Activated CD4-positive, alpha-beta memory T cell treated with anti-CD3 and anti-CD28 coated beads, Interleukin-2, amount 10 ng/mL, durations not matched to agents 7 days and 5 days (primary cell): ENCODE results near the gene WDR1. TPM values are rescaled to one million over a fixed set of nuclear protein-coding genes. Genes with fewer than 3 reads are reported as not detected.

Source experiments
- CTCF ChIA-PET: fragments of 350-600 bp; sonication (Branson Sonifier 250); formaldehyde crosslinking; loops from one replicate; lab custom pipeline; 2021; ENCODE audit warnings: antibody characterized with exemption, inconsistent platforms; lab: Charles Lee
- POLR2A ChIA-PET: fragments of 350-600 bp; sonication (Branson Sonifier 250); formaldehyde crosslinking; loops from one replicate; lab custom pipeline; 2021; ENCODE audit warnings: antibody characterized with exemption; lab: Charles Lee
- DNase-seq: peaks from one replicate; pipeline ENCODE4 v3.0.0-alpha.2; 2020
- H3K27ac Mint-ChIP-seq: one replicate; pipeline ENCODE4 v1.8.0; 2021; ENCODE audit warnings: mild to moderate bottlenecking, mixed read lengths
- H3K27me3 Mint-ChIP-seq: one replicate; pipeline ENCODE4 v1.8.0; 2021; ENCODE audit warnings: mixed read lengths
- H3K36me3 Mint-ChIP-seq: one replicate; pipeline ENCODE4 v1.8.0; 2021; ENCODE audit warnings: low read depth, mixed read lengths
- H3K4me1 Mint-ChIP-seq: one replicate; pipeline ENCODE4 v1.8.0; 2021; ENCODE audit warnings: mixed read lengths
- H3K4me3 Mint-ChIP-seq: one replicate; pipeline ENCODE4 v1.8.0; 2021; ENCODE audit warnings: mild to moderate bottlenecking, mixed read lengths
- H3K9me3 Mint-ChIP-seq: one replicate; pipeline ENCODE4 v1.8.0; 2021; ENCODE audit warnings: mixed read lengths
- total RNA-seq, 2 experiments: library from RNA; stranded (reverse); gene quantifications; one replicate each; pipeline ENCODE4 v1.2.3, GENCODE V29; 2021

WDR1 gene
- total RNA-seq, 2 experiments from 2014 or later, result 463 to 465 TPM

GRCh38 chr4:10078481-10079233, 37.9 kb downstream of the WDR1 start:
- H3K9me3 Mint-ChIP-seq, result no peaks in the 10 kb centered on the region
- ChIA-PET CTCF (interaction anchor here (1.0 kb wide), 1 partner anchor 11 kb away, joined by 3 read pairs; no protein-coding TSS in a partner anchor), POLR2A (interaction anchor here (0.6 to 1.0 kb wide), 3 partner anchors 11 to 37 kb away, joined by 3 to 4 read pairs (median 3); no protein-coding TSS in a partner anchor)
- peaks cover 86% of the 10 kb centered on the region for H3K36me3 Mint-ChIP-seq
- no peaks in the 10 kb centered on the region for H3K4me1 Mint-ChIP-seq
- no peak overlapping the region for H3K27ac Mint-ChIP-seq
- no peak for DNase-seq
- H3K4me3 Mint-ChIP-seq, result no peak overlapping the region
- H3K27me3 Mint-ChIP-seq, result no peaks in the 10 kb centered on the region

GRCh38 chr4:10077483-10078335, 38.9 kb downstream of the WDR1 start:
- no peak overlapping the region for H3K27ac Mint-ChIP-seq
- DNase-seq, result no peak
- H3K9me3 Mint-ChIP-seq, result no peaks in the 10 kb centered on the region
- peaks cover 84% of the 10 kb centered on the region for H3K36me3 Mint-ChIP-seq
- H3K4me1 Mint-ChIP-seq, result no peaks in the 10 kb centered on the region
- no peak overlapping the region for H3K4me3 Mint-ChIP-seq
- ChIA-PET POLR2A (interaction anchor here (0.6 to 1.0 kb wide), 4 partner anchors 9 to 38 kb away, joined by 3 to 4 read pairs (median 3); no protein-coding TSS in a partner anchor), CTCF (interaction anchor here (1.0 kb wide), 1 partner anchor 12 kb away, joined by 3 read pairs; no protein-coding TSS in a partner anchor)
- no peaks in the 10 kb centered on the region for H3K27me3 Mint-ChIP-seq

DNA sequence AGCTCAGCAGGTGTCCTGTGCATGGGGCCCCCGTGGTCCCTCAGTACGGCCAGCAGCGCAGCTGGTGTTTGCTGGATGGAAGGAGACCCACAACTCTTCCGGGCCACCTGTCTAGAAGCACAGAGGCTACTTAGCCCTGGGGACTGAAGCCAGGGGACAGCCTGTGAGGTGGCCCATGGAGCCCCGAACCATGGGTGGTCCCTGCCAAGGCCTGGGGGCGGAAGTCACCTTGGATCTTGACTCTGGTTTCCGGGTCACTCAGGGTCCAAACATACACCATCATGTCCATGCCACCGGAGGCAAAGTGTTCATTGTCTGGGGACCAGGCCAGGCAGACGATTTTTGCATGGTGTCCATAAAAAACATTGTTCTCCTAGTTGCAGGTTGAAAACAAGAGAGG, 39.5 kb downstream of the WDR1 start:
- Mint-ChIP-seq H3K4me1 (no peaks in the 10 kb centered on the region), H3K9me3 (no peaks in the 10 kb centered on the region), H3K36me3 (peaks cover 83% of the 10 kb centered on the region), H3K4me3 (no peak overlapping the region), H3K27ac (no peak overlapping the region), H3K27me3 (no peaks in the 10 kb centered on the region)
- no peak for DNase-seq
- ChIA-PET CTCF (no interaction called here), POLR2A (no interaction called here)

DNA sequence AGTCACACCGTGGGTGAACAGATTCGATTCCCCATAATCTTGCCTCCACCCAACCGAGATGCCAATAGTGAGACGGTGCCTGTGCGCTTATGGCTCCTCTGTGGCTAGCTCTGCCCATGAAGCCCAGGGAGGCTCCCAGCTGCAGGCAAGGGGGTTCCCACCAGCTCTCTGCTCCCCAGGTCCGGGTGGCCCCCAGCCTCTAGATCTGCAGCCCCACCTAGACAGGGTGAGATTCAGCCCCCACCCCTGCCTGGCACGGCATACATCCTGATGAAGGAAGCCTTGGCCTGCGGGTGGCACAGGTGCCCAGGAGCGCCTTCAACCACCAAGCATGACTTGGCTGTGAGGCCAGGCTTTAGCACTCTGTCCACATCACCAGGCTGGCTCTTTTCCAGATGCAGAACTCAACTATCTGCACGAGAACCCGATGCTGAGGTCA, 40.6 kb downstream of the WDR1 start:
- H3K27me3 Mint-ChIP-seq, result no peaks in the 10 kb centered on the region
- ChIA-PET CTCF (no interaction called here), POLR2A (interaction anchor here (1.2 kb wide), 1 partner anchor 42 kb away, joined by 5 read pairs; no protein-coding TSS in a partner anchor)
- no peaks in the 10 kb centered on the region for H3K4me1 Mint-ChIP-seq
- H3K36me3 Mint-ChIP-seq, result peaks cover 85% of the 10 kb centered on the region
- no peak overlapping the region for H3K4me3 Mint-ChIP-seq
- H3K27ac Mint-ChIP-seq, result no peak overlapping the region
- H3K9me3 Mint-ChIP-seq, result no peaks in the 10 kb centered on the region
- DNase-seq, result no peak

GRCh38 chr4:10075158-10075863, 41.3 kb downstream of the WDR1 start:
- peaks cover 79% of the 10 kb centered on the region for H3K36me3 Mint-ChIP-seq
- POLR2A ChIA-PET, result interaction anchor here (1.2 kb wide), 1 partner anchor 43 kb away, joined by 5 read pairs; no protein-coding TSS in a partner anchor
- CTCF ChIA-PET, result no interaction called here

GRCh38 chr4:10074767-10075105, 41.9 kb downstream of the WDR1 start:
- POLR2A ChIA-PET, result no interaction called here
- no peak for DNase-seq
- Mint-ChIP-seq H3K4me3 (no peak overlapping the region), H3K27ac (no peak overlapping the region), H3K9me3 (no peaks in the 10 kb centered on the region), H3K36me3 (peaks cover 80% of the 10 kb centered on the region), H3K4me1 (no peaks in the 10 kb centered on the region), H3K27me3 (no peaks in the 10 kb centered on the region)
- CTCF ChIA-PET, result no interaction called here

More at GRCh38 chr4:10075158-10075863, 41.3 kb downstream of the WDR1 start:
- no peaks in the 10 kb centered on the region for H3K4me1 Mint-ChIP-seq
- H3K4me3 Mint-ChIP-seq, result no peak overlapping the region
- no peak for DNase-seq
- H3K9me3 Mint-ChIP-seq, result no peaks in the 10 kb centered on the region
- H3K27me3 Mint-ChIP-seq, result no peaks in the 10 kb centered on the region
- H3K27ac Mint-ChIP-seq, result no peak overlapping the region

DNA sequence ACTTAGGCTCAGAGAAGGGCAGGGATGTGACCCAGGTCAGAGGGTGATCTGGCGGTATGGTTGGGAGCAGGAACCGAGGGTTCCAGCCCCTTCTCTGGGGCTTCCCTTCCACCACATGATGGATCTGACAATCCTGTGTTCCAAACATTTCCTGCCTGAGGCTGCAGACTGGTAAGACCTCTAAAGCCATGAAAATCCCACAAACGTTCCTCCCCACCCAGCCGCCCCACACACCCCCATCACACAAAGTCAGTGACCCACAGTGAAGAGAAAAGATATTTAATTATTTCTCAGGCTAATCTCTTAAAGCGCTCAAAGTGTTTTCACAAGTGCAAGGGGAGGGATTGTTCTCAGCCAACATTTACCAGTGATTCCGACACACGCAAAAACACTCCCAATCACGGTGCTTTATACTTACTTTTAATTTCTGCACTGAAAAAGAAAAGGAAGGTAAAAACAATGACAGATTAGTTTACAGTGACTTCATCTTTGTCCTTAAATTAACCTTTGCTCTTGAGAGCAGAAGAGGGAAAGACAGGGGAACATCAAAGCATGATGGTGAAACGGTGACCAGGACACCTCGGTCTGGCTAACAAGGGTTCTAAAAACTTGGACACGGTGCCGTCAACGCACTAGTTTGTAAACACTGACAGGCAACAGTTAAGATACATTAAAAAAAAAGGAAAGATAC, 42.4 kb downstream of the WDR1 start:
- Mint-ChIP-seq H3K27ac (peak overlapping the region; percentile 19), H3K4me3 (no peak overlapping the region), H3K27me3 (no peaks in the 10 kb centered on the region), H3K9me3 (no peaks in the 10 kb centered on the region), H3K4me1 (no peaks in the 10 kb centered on the region), H3K36me3 (peaks cover 78% of the 10 kb centered on the region)
- CTCF ChIA-PET, result no interaction called here
- POLR2A ChIA-PET, result no interaction called here
- no peak for DNase-seq

- H3K36me3 Mint-ChIP-seq, result peaks cover 68% of the 10 kb centered on the region
These were observed 44.1 kb downstream of the WDR1 start for GRCh38 chr4:10072420-10073017.

DNA sequence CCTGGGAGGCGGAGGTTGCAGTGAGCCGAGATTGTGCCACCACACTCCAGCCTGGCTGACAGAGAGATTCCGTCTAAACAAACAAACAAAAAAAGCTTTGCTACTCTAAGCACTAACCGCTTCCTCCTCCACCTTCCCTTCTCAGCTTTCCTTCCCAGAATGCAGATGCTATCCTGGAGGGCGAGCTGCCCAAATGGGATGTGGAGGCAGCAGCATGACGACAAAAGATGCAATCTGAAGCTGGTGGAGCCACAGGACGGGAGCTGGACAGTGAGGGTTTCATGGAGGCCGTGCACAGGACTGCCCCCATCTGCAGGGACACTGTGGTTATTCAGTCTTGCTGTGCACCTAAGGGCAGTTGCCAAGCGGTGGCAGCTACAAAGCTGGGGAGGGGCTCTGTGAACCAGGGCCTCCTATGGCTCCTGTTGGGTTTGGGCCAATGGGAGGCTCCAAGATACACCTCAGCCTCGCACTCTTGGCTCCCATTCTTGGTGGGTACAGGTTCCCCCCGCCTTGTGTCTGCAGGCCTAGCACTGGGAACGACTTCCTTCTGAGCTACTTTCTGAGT, 47.4 kb downstream of the WDR1 start:
- Mint-ChIP-seq H3K27me3 (no peaks in the 10 kb centered on the region), H3K4me1 (no peaks in the 10 kb centered on the region), H3K4me3 (no peak overlapping the region), H3K9me3 (no peaks in the 10 kb centered on the region), H3K36me3 (peaks cover 61% of the 10 kb centered on the region), H3K27ac (no peak overlapping the region)
- CTCF ChIA-PET, result interaction anchor here (1.0 kb wide), 1 partner anchor 20 kb away, joined by 3 read pairs; no protein-coding TSS in a partner anchor
- POLR2A ChIA-PET, result interaction anchor here (1.1 to 1.7 kb wide), 2 partner anchors 27 to 50 kb away, joined by 4 read pairs; no protein-coding TSS in a partner anchor
- no peak for DNase-seq

More at GRCh38 chr4:10072420-10073017, 44.1 kb downstream of the WDR1 start:
- DNase-seq, result no peak
- Mint-ChIP-seq H3K27ac (peak overlapping the region; percentile 11), H3K4me1 (no peaks in the 10 kb centered on the region), H3K4me3 (no peak overlapping the region), H3K27me3 (no peaks in the 10 kb centered on the region), H3K9me3 (no peaks in the 10 kb centered on the region)
- POLR2A ChIA-PET, result interaction anchor here (1.2 to 1.8 kb wide), 4 partner anchors 9 to 37 kb away, joined by 3 to 5 read pairs (median 4); no protein-coding TSS in a partner anchor
- CTCF ChIA-PET, result no interaction called here

- no peaks in the 10 kb centered on the region for H3K27me3 Mint-ChIP-seq
- H3K27ac Mint-ChIP-seq, result no peak overlapping the region
- no peaks in the 10 kb centered on the region for H3K4me1 Mint-ChIP-seq
- no peak overlapping the region for H3K4me3 Mint-ChIP-seq
- H3K9me3 Mint-ChIP-seq, result no peaks in the 10 kb centered on the region
- peaks cover 47% of the 10 kb centered on the region for H3K36me3 Mint-ChIP-seq
- POLR2A ChIA-PET, result interaction anchor here (0.6 to 1.0 kb wide), 2 partner anchors 11 to 72 kb away, joined by 3 read pairs; no protein-coding TSS in a partner anchor
- CTCF ChIA-PET, result no interaction called here
- no peak for DNase-seq
These were observed 49.6 kb downstream of the WDR1 start for GRCh38 chr4:10066670-10067651.
